Measurements from ENCODE around the gene IGSF3. TPM values are rescaled to one million over a fixed set of nuclear protein-coding genes. Genes with fewer than 3 reads are reported as not detected.
"Not testable (repeated sequence)": the region's sequence is repeated elsewhere in the genome, so short reads cannot be mapped to it uniquely, and the experiment has no call there.

Gene IGSF3
- total RNA-seq, 2 donors from 2014 or later, result 23.2 to 30.4 TPM

DNA sequence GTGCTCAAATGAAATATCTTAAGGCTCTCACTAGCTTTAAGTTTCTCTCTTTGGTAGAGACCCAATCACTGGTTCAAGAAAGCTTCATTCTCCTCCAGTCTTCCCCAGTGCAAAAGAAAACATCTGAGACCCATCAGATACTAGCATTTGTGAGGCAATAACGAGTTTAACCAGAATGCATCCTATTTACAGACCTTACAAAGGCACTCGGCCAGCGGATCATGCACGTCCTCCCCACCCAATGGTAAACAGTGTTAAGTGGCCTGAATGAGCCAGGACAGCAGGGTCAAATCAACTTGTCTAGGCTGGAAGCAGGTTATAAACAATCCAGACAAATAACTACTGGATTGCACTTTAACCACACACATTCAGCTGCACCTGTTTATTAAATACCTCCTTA lies 48.4 kb downstream of the IGSF3 start:
- H3K4me1 ChIP-seq (replicated peaks); intact Hi-C loops (cut with DNase I); H3K4me3 ChIP-seq; H3K9me3 ChIP-seq; H3K36me3 ChIP-seq; H3K27ac ChIP-seq; H3K27me3 ChIP-seq (replicated peaks; ENCODE audit: insufficient read depth): not testable (repeated sequence)
- DNase-seq (ENCODE audit: low spot score), result peak; percentile 62
- TF ChIP-seq POLR2AphosphoS5 (IDR thresholded peaks at IDR 0.05), result peak; percentile 64
- WGBS, result 18% methylated on average over 4 of the region's 4 CpGs

DNA sequence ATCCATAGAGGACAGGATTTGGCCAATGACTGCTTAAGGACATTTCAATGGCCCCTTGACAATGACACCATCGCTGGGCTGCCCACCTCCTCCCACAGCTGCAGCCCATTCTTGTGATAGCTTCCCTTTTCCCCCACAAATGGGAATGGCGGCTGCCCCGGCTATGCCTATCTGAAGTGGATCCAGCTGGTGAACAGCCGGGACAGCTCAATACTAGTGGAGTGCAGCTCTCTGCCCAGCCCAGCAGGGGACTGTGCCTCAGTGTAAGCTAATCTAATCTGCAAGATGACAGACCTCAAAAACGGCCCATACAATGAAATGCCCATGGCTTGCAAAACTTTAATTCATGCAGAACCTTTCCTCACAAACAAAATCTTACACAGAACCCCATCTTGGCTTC lies 49.7 kb downstream of the IGSF3 start:
- H3K4me3 ChIP-seq; H3K27ac ChIP-seq; intact Hi-C loops (cut with DNase I); H3K9me3 ChIP-seq; H3K36me3 ChIP-seq; H3K27me3 ChIP-seq (replicated peaks; ENCODE audit: insufficient read depth); DNase-seq (ENCODE audit: low spot score); H3K4me1 ChIP-seq (replicated peaks): not testable (repeated sequence)
- 77% methylated on average over 5 of the region's 5 CpGs for WGBS

DNA sequence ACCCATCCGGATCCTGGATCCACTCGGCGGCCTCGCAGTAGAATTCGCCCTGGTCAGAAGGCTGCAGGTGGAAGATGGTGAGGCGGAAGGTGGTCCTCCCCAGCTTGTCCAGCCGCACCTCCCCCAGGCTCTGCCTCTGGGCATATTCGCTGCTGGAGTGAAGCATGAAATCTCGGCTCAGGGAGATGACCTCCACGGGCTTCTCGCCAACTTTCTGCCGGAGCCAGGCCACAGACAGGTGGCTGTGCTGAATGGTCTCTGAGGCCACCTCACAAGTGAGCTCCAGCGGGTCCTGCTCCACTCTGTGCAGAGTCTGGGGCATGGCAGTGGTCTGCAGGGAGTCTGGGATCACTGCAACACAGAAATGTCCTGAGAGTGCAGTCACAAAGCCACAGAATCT lies 53.7 kb downstream of the IGSF3 start:
- H3K27ac ChIP-seq; DNase-seq (ENCODE audit: low spot score); H3K4me3 ChIP-seq; H3K27me3 ChIP-seq (replicated peaks; ENCODE audit: insufficient read depth); H3K9me3 ChIP-seq; intact Hi-C loops (cut with DNase I); H3K36me3 ChIP-seq; H3K4me1 ChIP-seq (replicated peaks): not testable (repeated sequence)
- WGBS, result 83% methylated on average over 10 of the region's 13 CpGs

DNA sequence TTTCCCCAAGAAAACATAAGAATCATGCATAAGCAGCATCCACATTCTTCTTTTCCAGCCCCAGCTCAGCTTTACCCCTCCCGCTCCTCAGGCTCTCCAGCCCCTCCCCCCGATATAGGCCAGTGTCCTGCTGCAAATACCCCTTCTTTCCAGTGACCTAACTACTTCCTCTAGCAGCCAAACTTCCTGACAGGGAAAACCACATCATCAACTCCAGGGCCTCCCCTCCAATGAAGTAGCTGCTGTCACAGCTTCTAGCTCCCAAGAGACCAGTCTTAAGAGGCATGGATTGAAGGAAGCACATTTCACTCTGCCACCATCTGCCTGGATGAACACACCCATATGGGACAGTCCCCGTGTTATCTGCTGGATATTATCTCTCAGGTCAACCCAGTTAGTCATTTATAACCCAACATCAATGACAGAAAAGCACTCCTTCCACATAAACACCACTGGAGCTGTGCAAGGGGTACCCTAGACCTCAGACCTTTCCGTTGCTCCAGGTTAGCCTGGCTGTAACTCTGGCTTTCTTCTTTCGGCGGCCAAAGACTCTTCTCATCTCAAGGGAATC lies 57.6 kb downstream of the IGSF3 start:
- 92% methylated on average over 6 of the region's 6 CpGs for WGBS
- H3K9me3 ChIP-seq; H3K27me3 ChIP-seq (replicated peaks; ENCODE audit: insufficient read depth); DNase-seq (ENCODE audit: low spot score); intact Hi-C loops (cut with DNase I); H3K27ac ChIP-seq; H3K4me1 ChIP-seq (replicated peaks); H3K4me3 ChIP-seq; H3K36me3 ChIP-seq: not testable (repeated sequence)

DNA sequence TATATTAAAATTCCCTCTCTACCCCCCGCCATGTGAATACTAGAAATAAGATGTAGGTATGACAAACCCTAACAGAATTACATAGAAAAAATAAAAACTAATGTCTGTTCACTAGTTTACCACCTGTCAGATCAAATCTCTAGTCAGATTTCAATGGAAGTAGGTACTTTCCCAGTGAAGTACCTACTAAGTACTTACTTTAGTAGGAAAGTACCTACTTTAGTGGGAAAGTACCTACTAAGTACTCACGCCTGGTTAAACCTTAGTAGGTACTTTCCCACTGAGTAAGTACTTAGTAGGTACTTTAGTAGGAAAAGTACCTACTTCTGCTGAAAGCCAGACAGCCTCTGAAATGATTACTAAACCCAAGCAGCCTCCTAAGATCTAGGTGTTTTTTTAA lies 58.7 kb downstream of the IGSF3 start:
- H3K27ac ChIP-seq; H3K36me3 ChIP-seq; DNase-seq (ENCODE audit: low spot score); H3K27me3 ChIP-seq (replicated peaks; ENCODE audit: insufficient read depth); H3K4me3 ChIP-seq; H3K4me1 ChIP-seq (replicated peaks); intact Hi-C loops (cut with DNase I); H3K9me3 ChIP-seq: not testable (repeated sequence)
- 91% methylated on average over 2 of the region's 2 CpGs for WGBS

DNA sequence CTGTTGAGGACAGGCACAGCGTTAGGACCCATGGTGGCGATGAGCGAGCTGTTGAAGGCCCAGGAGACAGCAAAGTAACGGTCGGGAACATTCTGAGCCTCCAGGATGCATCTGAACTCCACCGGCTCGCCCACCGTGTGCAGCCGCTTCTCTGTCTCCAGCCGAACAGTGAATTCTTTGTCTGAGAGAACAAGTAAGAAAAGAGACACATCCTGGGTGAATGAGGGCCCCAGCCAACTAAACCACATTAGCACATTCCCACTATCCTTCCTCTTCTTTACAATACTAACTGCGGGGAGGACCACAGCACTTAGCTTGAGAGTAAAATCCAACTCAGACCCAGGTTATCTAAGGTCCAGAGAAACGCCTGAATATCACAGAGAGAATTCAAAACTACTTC lies 59.4 kb downstream of the IGSF3 start:
- DNase-seq (ENCODE audit: low spot score); H3K36me3 ChIP-seq; H3K4me3 ChIP-seq; H3K27me3 ChIP-seq (replicated peaks; ENCODE audit: insufficient read depth); H3K9me3 ChIP-seq; intact Hi-C loops (cut with DNase I); H3K4me1 ChIP-seq (replicated peaks); H3K27ac ChIP-seq: not testable (repeated sequence)
- WGBS, result 74% methylated on average over 12 of the region's 12 CpGs

DNA sequence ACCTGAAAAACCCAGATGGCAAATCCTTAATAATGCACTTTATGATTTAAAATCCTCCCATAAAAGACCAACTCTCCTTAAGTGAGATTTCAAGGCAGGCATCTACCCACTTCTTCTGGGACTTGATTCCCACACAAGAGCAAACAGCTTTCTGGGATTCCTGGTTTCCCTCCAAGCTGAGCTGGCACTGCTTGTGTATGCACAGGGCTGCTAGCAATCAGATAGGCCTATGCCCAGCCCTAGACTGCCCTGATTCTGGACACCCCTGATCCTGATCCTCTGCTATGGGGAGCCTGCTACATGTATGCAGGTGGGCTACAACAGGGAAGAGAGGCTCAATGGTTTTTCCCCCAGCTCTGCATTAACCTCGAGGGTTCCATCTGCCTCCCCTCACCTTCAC lies 60.1 kb downstream of the IGSF3 start:
- 92% methylated on average over 1 of the region's 1 CpG for WGBS
- H3K4me1 ChIP-seq (replicated peaks); H3K27me3 ChIP-seq (replicated peaks; ENCODE audit: insufficient read depth); H3K36me3 ChIP-seq; DNase-seq (ENCODE audit: low spot score); H3K4me3 ChIP-seq; H3K9me3 ChIP-seq; H3K27ac ChIP-seq; intact Hi-C loops (cut with DNase I): not testable (repeated sequence)

DNA sequence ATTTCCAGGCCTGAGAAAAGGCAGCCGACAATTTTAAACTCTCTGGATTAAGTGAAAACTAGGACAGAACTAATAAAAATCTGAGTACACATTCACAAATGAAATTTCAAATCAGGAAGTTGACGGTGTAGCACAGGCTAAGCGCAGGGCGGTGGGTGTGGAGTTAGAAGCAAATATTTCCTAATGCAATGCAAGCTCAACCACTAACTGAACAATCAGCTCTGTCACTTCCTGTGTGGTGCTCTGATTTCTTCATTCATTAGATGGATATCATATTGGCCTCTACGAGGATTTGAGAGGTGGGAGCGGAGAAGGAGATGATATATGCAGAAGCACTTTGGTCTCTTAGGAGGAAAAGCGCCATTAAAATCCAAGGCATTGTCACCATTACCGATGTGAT lies 61.5 kb downstream of the IGSF3 start:
- intact Hi-C loops (cut with DNase I); H3K9me3 ChIP-seq; H3K4me3 ChIP-seq; H3K36me3 ChIP-seq; H3K4me1 ChIP-seq (replicated peaks); H3K27me3 ChIP-seq (replicated peaks; ENCODE audit: insufficient read depth): not testable (repeated sequence)
- peak; percentile 27 for TF ChIP-seq POLR2AphosphoS5 (IDR thresholded peaks at IDR 0.05)
- 66% methylated on average over 8 of the region's 8 CpGs for WGBS
- DNase-seq (ENCODE audit: low spot score), result peak; percentile 12
- H3K27ac ChIP-seq, result peak overlapping the region in 1 of 2 donors; percentile 46

DNA sequence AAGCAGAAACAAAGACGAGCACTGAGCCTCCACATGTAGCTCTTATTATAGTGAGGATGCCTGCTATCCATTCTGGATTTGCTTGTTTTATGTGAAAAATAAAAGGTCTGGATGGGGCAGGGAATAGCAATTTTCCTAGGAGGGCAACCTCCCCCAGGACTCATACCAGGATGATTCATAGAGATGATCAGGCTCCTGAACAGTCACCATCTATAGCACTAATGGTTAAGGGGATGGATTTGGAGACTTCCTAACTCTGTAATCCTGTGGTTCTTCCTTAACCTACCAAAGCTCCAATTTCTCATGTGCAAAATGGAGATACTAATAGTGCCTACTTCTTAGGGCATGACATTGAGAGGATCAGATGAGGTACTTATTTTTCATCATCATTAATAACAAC lies 62.2 kb downstream of the IGSF3 start:
- no peaks in the 10 kb centered on the region for H3K27me3 ChIP-seq (replicated peaks; ENCODE audit: insufficient read depth)
- no peak overlapping the region for H3K27ac ChIP-seq
- H3K4me3 ChIP-seq, result no peak overlapping the region
- H3K36me3 ChIP-seq, result no peaks in the 10 kb centered on the region
- intact Hi-C loops (cut with DNase I), result no loop called here
- no peaks in the 10 kb centered on the region for H3K4me1 ChIP-seq (replicated peaks)
- no peaks in the 10 kb centered on the region for H3K9me3 ChIP-seq
- DNase-seq (ENCODE audit: low spot score), result no peak
- TF ChIP-seq, protein P1, sequence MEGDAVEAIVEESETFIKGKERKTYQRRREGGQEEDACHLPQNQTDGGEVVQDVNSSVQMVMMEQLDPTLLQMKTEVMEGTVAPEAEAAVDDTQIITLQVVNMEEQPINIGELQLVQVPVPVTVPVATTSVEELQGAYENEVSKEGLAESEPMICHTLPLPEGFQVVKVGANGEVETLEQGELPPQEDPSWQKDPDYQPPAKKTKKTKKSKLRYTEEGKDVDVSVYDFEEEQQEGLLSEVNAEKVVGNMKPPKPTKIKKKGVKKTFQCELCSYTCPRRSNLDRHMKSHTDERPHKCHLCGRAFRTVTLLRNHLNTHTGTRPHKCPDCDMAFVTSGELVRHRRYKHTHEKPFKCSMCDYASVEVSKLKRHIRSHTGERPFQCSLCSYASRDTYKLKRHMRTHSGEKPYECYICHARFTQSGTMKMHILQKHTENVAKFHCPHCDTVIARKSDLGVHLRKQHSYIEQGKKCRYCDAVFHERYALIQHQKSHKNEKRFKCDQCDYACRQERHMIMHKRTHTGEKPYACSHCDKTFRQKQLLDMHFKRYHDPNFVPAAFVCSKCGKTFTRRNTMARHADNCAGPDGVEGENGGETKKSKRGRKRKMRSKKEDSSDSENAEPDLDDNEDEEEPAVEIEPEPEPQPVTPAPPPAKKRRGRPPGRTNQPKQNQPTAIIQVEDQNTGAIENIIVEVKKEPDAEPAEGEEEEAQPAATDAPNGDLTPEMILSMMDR (IDR thresholded peaks at IDR 0.05), result no peak
- WGBS, result 97% methylated on average over 1 of the region's 1 CpG

DNA sequence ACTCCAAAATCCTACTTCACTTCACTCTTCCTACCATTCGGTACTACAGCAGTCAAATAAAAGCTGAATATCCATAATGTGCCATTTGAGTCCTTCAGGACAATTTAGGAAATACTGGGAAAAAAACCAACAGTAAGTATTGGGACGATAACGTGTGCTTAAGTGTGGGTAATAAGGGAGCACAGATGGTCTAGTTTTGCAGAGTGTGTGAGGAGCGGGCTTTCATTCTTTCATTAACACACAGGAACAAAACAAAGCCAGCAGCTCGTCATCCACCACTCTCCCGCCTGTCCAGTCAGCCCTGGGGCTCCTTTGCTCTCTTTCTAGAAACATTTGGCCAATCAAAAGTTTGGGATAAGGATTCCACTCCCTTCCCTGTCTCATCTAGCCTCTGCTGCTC lies 63.1 kb downstream of the IGSF3 start:
- DNase-seq (ENCODE audit: low spot score), result not testable (repeated sequence)

DNA sequence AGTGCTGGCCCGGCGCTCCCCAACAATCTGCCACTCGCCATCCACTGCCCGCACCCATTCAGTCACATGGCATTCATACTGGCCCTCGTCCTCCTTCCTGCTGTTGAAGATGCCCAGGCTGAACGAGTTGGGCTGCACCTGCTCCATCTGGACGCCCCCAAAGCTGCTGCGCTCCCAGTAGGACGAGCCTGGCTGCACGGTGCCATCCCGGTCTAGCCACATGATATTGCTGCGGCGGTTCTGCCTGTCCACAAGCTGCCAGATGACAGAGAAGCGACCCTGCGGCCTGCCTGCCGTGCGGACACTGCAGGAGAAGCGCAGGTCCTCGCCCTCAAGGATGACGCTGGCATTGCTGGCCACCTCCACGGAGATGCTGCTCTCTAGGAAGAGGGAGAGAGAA lies 63.9 kb downstream of the IGSF3 start:
- H3K4me3 ChIP-seq; H3K27ac ChIP-seq; H3K27me3 ChIP-seq (replicated peaks; ENCODE audit: insufficient read depth); H3K9me3 ChIP-seq; intact Hi-C loops (cut with DNase I); H3K36me3 ChIP-seq; DNase-seq (ENCODE audit: low spot score); H3K4me1 ChIP-seq (replicated peaks): not testable (repeated sequence)
- WGBS, result 97% methylated on average over 19 of the region's 21 CpGs

More for the DNA sequence above, 63.1 kb downstream of the IGSF3 start:
- intact Hi-C loops (cut with DNase I); H3K27ac ChIP-seq; H3K4me1 ChIP-seq (replicated peaks); H3K4me3 ChIP-seq; H3K36me3 ChIP-seq; H3K9me3 ChIP-seq; H3K27me3 ChIP-seq (replicated peaks; ENCODE audit: insufficient read depth): not testable (repeated sequence)
- WGBS, result 91% methylated on average over 6 of the region's 6 CpGs

DNA sequence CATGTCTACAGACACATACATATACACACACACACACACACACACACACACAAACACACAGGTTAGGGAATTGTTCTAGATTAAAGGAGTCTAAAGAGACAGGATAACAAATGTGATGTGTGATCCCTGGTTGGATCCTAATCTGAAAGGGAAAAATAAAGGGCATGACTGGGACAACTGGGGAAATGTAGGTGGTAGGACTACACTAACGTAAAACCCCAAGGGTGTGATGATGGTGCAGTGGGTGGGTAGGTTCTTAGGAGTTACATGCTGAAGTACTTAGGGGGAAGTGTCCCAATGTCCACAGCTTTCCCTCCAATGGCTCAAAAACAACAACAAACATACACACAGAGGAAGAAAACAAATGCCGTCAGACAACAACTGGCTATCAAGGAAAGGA lies 68.2 kb downstream of the IGSF3 start:
- H3K9me3 ChIP-seq; H3K4me1 ChIP-seq (replicated peaks); H3K27ac ChIP-seq; intact Hi-C loops (cut with DNase I); H3K27me3 ChIP-seq (replicated peaks; ENCODE audit: insufficient read depth); H3K4me3 ChIP-seq; DNase-seq (ENCODE audit: low spot score); H3K36me3 ChIP-seq: not testable (repeated sequence)
- WGBS, result 92% methylated on average over 2 of the region's 2 CpGs
